HG03060 (cell line): ENCODE results near the gene DCAF8.
A peak's percentile ranks its signal among the peaks of the same experiment; 100 is the strongest.

Experiments used
- ATAC-seq: cut with Tn5 transposase; IDR thresholded peaks from one replicate; pipeline ENCODE4 v1.9.1; 2021; ENCODE audit warnings: low read depth, moderate number of reproducible peaks; ENCODE audit not compliant: unreplicated experiment

DCAF8 gene

GRCh38 chr1:160206421-160207117 is 55.8 kb downstream of the DCAF8 start:
- no peak for ATAC-seq

GRCh38 chr1:160206036-160206389 is 56.3 kb downstream of the DCAF8 start:
- ATAC-seq, result no peak

GRCh38 chr1:160205242-160206035 is 56.9 kb downstream of the DCAF8 start, which contains the start of gene PEA15:
Gene PEA15, plus strand, starts transcription at chr1:160205384. Its CDS starts 6,161 bp downstream, at chr1:160211545.
- peak; percentile 4 for ATAC-seq

GRCh38 chr1:160204526-160205241 is 57.7 kb downstream of the DCAF8 start:
- peak; percentile 64 for ATAC-seq

GRCh38 chr1:160200786-160201185 is 61.6 kb downstream of the DCAF8 start:
- no peak for ATAC-seq

- ATAC-seq, result no peak
These were observed 65.1 kb downstream of the DCAF8 start for GRCh38 chr1:160197231-160197630.

- ATAC-seq, result no peak
These were observed 66.2 kb downstream of the DCAF8 start for GRCh38 chr1:160196143-160196542.

- no peak for ATAC-seq
These were observed 67.7 kb downstream of the DCAF8 start for GRCh38 chr1:160194737-160195059.

GRCh38 chr1:160193832-160194736 is 68.3 kb downstream of the DCAF8 start:
- ATAC-seq, result no peak

GRCh38 chr1:160193091-160193819 is 69.1 kb downstream of the DCAF8 start:
- ATAC-seq, result no peak

- ATAC-seq, result no peak
These were observed 70.1 kb downstream of the DCAF8 start for GRCh38 chr1:160192234-160192633.

GRCh38 chr1:160191756-160192155 is 70.6 kb downstream of the DCAF8 start:
- no peak for ATAC-seq

GRCh38 chr1:160189649-160190625 is 72.4 kb downstream of the DCAF8 start, which contains the start of gene CASQ1:
Gene CASQ1, plus strand, starts transcription at chr1:160190575. Its CDS starts 177 bp downstream, at chr1:160190752.
- no peak for ATAC-seq

GRCh38 chr1:160188341-160188740 is 74.0 kb downstream of the DCAF8 start:
- no peak for ATAC-seq

- ATAC-seq, result no peak
These were observed 74.9 kb downstream of the DCAF8 start for GRCh38 chr1:160187407-160187806.

GRCh38 chr1:160186729-160187128 is 75.6 kb downstream of the DCAF8 start:
- no peak for ATAC-seq

GRCh38 chr1:160186246-160186645 is 76.1 kb downstream of the DCAF8 start:
- no peak for ATAC-seq

GRCh38 chr1:160179336-160179735 is 83.0 kb downstream of the DCAF8 start:
- ATAC-seq, result no peak
